ENCODE data around the gene FBXW8.

The FBXW8 gene

GRCh38 chr12:117009759-117010158 is 99.0 kb downstream of the FBXW8 start:
- Mint-ChIP-seq H3K36me3 (peaks cover 55% of the 10 kb centered on the region), H3K9me3 (no peaks in the 10 kb centered on the region), H3K4me3 (no peak overlapping the region), H3K27ac (peak overlapping the region; percentile 51), H3K27me3 (no peaks in the 10 kb centered on the region), H3K4me1 (no peaks in the 10 kb centered on the region)

GRCh38 chr12:117010693-117011451 is 100.1 kb downstream of the FBXW8 start:
- Mint-ChIP-seq H3K4me1 (no peaks in the 10 kb centered on the region), H3K36me3 (peaks cover 64% of the 10 kb centered on the region), H3K27ac (no peak overlapping the region), H3K4me3 (no peak overlapping the region), H3K9me3 (no peaks in the 10 kb centered on the region), H3K27me3 (no peaks in the 10 kb centered on the region)

- Mint-ChIP-seq H3K4me3 (no peak overlapping the region), H3K36me3 (peaks cover 69% of the 10 kb centered on the region), H3K9me3 (no peaks in the 10 kb centered on the region), H3K4me1 (no peaks in the 10 kb centered on the region), H3K27ac (no peak overlapping the region), H3K27me3 (no peaks in the 10 kb centered on the region)
Observed at GRCh38 chr12:117011988-117012805, 101.4 kb downstream of the FBXW8 start.

GRCh38 chr12:117013726-117014125 is 103.0 kb downstream of the FBXW8 start:
- Mint-ChIP-seq H3K27ac (no peak overlapping the region), H3K27me3 (no peaks in the 10 kb centered on the region), H3K4me1 (no peaks in the 10 kb centered on the region), H3K4me3 (no peak overlapping the region), H3K36me3 (peaks cover 61% of the 10 kb centered on the region), H3K9me3 (no peaks in the 10 kb centered on the region)

- H3K27me3 Mint-ChIP-seq: no peaks in the 10 kb centered on the region
- H3K27ac Mint-ChIP-seq: no peak overlapping the region
- no peak overlapping the region for H3K4me3 Mint-ChIP-seq
- no peaks in the 10 kb centered on the region for H3K9me3 Mint-ChIP-seq
- peaks cover 60% of the 10 kb centered on the region for H3K36me3 Mint-ChIP-seq
- no peaks in the 10 kb centered on the region for H3K4me1 Mint-ChIP-seq
Observed at GRCh38 chr12:117014342-117014887, 103.7 kb downstream of the FBXW8 start.

- no peak overlapping the region for H3K4me3 Mint-ChIP-seq
- H3K4me1 Mint-ChIP-seq: no peaks in the 10 kb centered on the region
- no peaks in the 10 kb centered on the region for H3K9me3 Mint-ChIP-seq
- no peaks in the 10 kb centered on the region for H3K27me3 Mint-ChIP-seq
- peaks cover 57% of the 10 kb centered on the region for H3K36me3 Mint-ChIP-seq
- H3K27ac Mint-ChIP-seq: no peak overlapping the region
Observed at GRCh38 chr12:117015811-117016210, 105.1 kb downstream of the FBXW8 start.

DNA sequence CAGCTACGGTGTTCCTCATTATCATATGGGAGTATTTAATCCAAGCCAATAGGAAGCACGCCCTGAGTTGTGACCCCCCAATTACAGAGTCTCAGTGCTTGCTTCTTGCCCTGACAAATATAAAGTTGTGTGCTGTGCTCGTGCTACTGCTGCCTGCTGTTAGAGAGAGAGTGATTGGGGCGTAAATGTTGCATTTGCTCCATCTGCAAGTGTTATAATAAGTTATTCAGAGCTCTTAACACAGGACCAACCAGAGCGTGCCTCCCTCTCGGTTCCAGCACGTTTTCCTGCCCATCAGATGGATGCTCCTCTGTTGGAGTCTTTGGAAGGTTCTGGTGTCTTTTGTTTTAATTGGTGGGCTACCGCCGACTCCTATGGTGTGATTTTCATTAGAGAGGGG is 107.1 kb downstream of the FBXW8 start:
- no peaks in the 10 kb centered on the region for H3K9me3 Mint-ChIP-seq
- H3K4me3 Mint-ChIP-seq: no peak overlapping the region
- H3K4me1 Mint-ChIP-seq: no peaks in the 10 kb centered on the region
- peaks cover 43% of the 10 kb centered on the region for H3K36me3 Mint-ChIP-seq
- no peak overlapping the region for H3K27ac Mint-ChIP-seq
- no peaks in the 10 kb centered on the region for H3K27me3 Mint-ChIP-seq

DNA sequence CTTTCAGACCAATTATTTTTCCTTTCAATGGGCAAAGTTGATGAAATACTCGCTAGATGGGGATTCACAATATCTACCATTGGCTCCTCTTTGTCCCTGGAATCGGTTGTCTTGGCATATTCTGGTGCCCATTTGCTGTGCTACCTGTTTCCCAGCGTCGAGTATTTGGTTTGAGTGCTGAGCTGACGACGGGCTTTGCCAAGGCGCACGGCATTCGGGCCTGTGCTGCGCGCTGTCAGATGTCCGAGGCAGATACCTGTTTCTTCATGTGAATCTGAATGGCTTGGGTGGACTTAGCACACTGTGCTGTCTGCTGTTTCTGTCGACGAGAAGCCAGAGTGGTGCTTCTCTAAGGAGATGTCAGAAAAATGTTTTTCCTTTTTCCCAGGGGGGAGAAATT is 107.5 kb downstream of the FBXW8 start:
- H3K27me3 Mint-ChIP-seq: no peaks in the 10 kb centered on the region
- H3K9me3 Mint-ChIP-seq: no peaks in the 10 kb centered on the region
- H3K36me3 Mint-ChIP-seq: peaks cover 38% of the 10 kb centered on the region
- no peak overlapping the region for H3K4me3 Mint-ChIP-seq
- no peaks in the 10 kb centered on the region for H3K4me1 Mint-ChIP-seq
- peak overlapping the region; percentile 14 for H3K27ac Mint-ChIP-seq

DNA sequence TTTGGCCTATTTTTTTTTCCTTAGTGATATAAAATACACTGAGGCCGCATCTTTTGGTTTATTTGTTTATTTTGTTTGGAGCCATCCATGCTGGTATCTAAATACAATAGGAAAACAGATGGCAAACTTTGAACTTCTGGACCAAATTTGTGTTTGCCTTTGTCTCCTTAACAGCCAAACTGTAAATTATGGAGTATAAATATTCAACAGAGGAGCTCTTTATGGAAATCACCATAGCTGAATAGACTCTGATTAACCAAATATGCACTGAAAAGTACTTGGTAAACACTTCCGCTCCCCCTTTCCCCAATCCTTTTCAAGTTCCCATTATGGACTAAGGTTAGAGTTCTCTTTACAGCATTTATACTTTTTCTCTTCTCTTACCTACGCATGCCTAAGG is 107.9 kb downstream of the FBXW8 start:
- H3K4me1 Mint-ChIP-seq: no peaks in the 10 kb centered on the region
- H3K27ac Mint-ChIP-seq: no peak overlapping the region
- H3K36me3 Mint-ChIP-seq: peaks cover 36% of the 10 kb centered on the region
- no peaks in the 10 kb centered on the region for H3K27me3 Mint-ChIP-seq
- H3K9me3 Mint-ChIP-seq: no peaks in the 10 kb centered on the region
- H3K4me3 Mint-ChIP-seq: no peak overlapping the region

DNA sequence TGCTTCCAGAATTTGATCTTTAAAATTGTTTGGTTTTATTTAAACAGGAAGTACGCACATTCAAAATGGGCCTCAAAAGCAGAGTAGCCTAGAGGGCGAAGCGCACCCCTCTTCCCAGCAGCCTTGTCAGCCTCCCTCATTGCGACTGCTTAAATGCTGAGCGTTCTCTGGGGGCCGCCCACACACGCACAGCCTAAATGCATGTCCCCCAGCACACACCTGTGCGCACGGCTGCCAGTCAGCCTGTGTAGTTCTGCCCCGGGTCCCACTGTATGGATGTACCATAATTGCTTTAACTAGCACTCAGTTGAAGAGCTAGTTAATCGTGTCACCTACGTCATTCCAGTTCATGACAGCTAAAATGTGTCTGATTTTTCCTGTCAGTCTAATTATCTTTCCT is 109.1 kb downstream of the FBXW8 start:
- Mint-ChIP-seq H3K9me3 (no peaks in the 10 kb centered on the region), H3K4me3 (no peak overlapping the region), H3K27ac (peak overlapping the region; percentile 6), H3K4me1 (no peaks in the 10 kb centered on the region), H3K27me3 (no peaks in the 10 kb centered on the region), H3K36me3 (peaks cover 24% of the 10 kb centered on the region)

GRCh38 chr12:117020536-117021220 is 109.9 kb downstream of the FBXW8 start:
- H3K36me3 Mint-ChIP-seq: peaks cover 18% of the 10 kb centered on the region
- no peaks in the 10 kb centered on the region for H3K4me1 Mint-ChIP-seq
- no peaks in the 10 kb centered on the region for H3K9me3 Mint-ChIP-seq
- no peak overlapping the region for H3K4me3 Mint-ChIP-seq
- H3K27me3 Mint-ChIP-seq: no peaks in the 10 kb centered on the region
- peak overlapping the region; percentile 19 for H3K27ac Mint-ChIP-seq

GRCh38 chr12:117022465-117022864 is 111.7 kb downstream of the FBXW8 start:
- H3K36me3 Mint-ChIP-seq: peaks cover 9% of the 10 kb centered on the region
- no peak overlapping the region for H3K4me3 Mint-ChIP-seq
- H3K27me3 Mint-ChIP-seq: no peaks in the 10 kb centered on the region
- no peak overlapping the region for H3K27ac Mint-ChIP-seq
- H3K9me3 Mint-ChIP-seq: no peaks in the 10 kb centered on the region
- no peaks in the 10 kb centered on the region for H3K4me1 Mint-ChIP-seq

GRCh38 chr12:117023998-117024960 is 113.5 kb downstream of the FBXW8 start:
- no peak overlapping the region for H3K4me3 Mint-ChIP-seq
- H3K9me3 Mint-ChIP-seq: no peaks in the 10 kb centered on the region
- no peaks in the 10 kb centered on the region for H3K27me3 Mint-ChIP-seq
- no peaks in the 10 kb centered on the region for H3K4me1 Mint-ChIP-seq
- peaks cover 9% of the 10 kb centered on the region for H3K36me3 Mint-ChIP-seq
- no peak overlapping the region for H3K27ac Mint-ChIP-seq

DNA sequence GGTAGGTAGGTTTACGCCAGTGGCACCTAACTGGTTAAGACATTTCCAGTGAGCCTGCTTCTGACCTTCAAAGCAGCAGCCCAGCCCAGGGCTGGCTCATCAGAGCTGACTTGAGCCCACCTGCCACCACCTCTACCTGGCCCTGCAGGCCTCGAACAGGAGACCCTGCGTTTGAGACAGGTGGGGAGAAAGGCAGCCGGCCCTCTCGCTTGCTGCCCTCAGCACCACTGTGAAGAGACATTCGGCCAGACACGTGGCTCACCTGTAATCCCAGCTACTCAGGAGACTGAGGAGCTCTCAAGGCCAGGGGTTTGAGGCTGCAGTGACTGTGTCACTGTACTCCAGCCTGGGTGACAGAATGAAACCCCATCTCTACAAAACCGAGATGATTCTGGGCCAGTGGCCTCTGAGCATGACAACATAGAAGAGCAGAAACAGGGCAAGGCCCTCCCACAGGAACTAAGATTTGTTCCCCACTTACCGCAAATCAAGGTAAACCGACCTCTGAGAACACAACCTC is 114.3 kb downstream of the FBXW8 start:
- Mint-ChIP-seq H3K36me3 (peaks cover 9% of the 10 kb centered on the region), H3K27me3 (no peaks in the 10 kb centered on the region), H3K4me1 (no peaks in the 10 kb centered on the region), H3K9me3 (no peaks in the 10 kb centered on the region), H3K4me3 (no peak overlapping the region), H3K27ac (no peak overlapping the region)

Measured in activated naive CD4-positive, alpha-beta T cell treated with anti-CD3 and anti-CD28 coated beads, Interleukin-2, amount 50 U/mL, for 24 hours (primary cell).